ENCODE measurements around the gene MATK.

Gene MATK

GRCh38 chr19:3831601-3832000, 45.4 kb upstream of the MATK start:
- H3K36me3 Mint-ChIP-seq (ENCODE audit: low read depth) = no peaks in the 10 kb centered on the region
- H3K27ac Mint-ChIP-seq = peak overlapping the region; percentile 32
- peaks cover 8% of the 10 kb centered on the region for H3K27me3 Mint-ChIP-seq (ENCODE audit: low read depth, poor library complexity)
- peaks cover 13% of the 10 kb centered on the region for H3K4me1 Mint-ChIP-seq
- TF ChIP-seq CTCF (IDR thresholded peaks at IDR 0.05) = no peak
- no peaks in the 10 kb centered on the region for H3K9me3 Mint-ChIP-seq
- no peak for DNase-seq
- H3K4me3 Mint-ChIP-seq = no peak overlapping the region

- peaks cover 13% of the 10 kb centered on the region for H3K4me1 Mint-ChIP-seq
- H3K27ac Mint-ChIP-seq = peak overlapping the region; percentile 32
- peaks cover 7% of the 10 kb centered on the region for H3K27me3 Mint-ChIP-seq (ENCODE audit: low read depth, poor library complexity)
- H3K36me3 Mint-ChIP-seq (ENCODE audit: low read depth) = no peaks in the 10 kb centered on the region
- TF ChIP-seq CTCF (IDR thresholded peaks at IDR 0.05) = no peak
- H3K9me3 Mint-ChIP-seq = no peaks in the 10 kb centered on the region
- no peak overlapping the region for H3K4me3 Mint-ChIP-seq
- no peak for DNase-seq
These were observed 44.7 kb upstream of the MATK start for GRCh38 chr19:3830621-3831589.

GRCh38 chr19:3827306-3827705, 41.1 kb upstream of the MATK start:
- Mint-ChIP-seq H3K4me3 (no peak overlapping the region), H3K4me1 (peaks cover 23% of the 10 kb centered on the region), H3K9me3 (no peaks in the 10 kb centered on the region), H3K36me3 (ENCODE audit: low read depth) (no peaks in the 10 kb centered on the region), H3K27ac (no peak overlapping the region), H3K27me3 (ENCODE audit: low read depth, poor library complexity) (peaks cover 8% of the 10 kb centered on the region)
- TF ChIP-seq CTCF (IDR thresholded peaks at IDR 0.05) = no peak
- no peak for DNase-seq

- no peak for TF ChIP-seq CTCF (IDR thresholded peaks at IDR 0.05)
- Mint-ChIP-seq H3K36me3 (ENCODE audit: low read depth) (no peaks in the 10 kb centered on the region), H3K4me1 (peaks cover 23% of the 10 kb centered on the region), H3K27me3 (ENCODE audit: low read depth, poor library complexity) (peaks cover 8% of the 10 kb centered on the region), H3K27ac (no peak overlapping the region), H3K9me3 (no peaks in the 10 kb centered on the region), H3K4me3 (no peak overlapping the region)
- no peak for DNase-seq
These were observed 40.0 kb upstream of the MATK start for GRCh38 chr19:3826163-3826562.

- peaks cover 8% of the 10 kb centered on the region for H3K27me3 Mint-ChIP-seq (ENCODE audit: low read depth, poor library complexity)
- no peak overlapping the region for H3K4me3 Mint-ChIP-seq
- TF ChIP-seq CTCF (IDR thresholded peaks at IDR 0.05) = no peak
- peaks cover 16% of the 10 kb centered on the region for H3K4me1 Mint-ChIP-seq
- H3K9me3 Mint-ChIP-seq = no peaks in the 10 kb centered on the region
- DNase-seq = no peak
- no peaks in the 10 kb centered on the region for H3K36me3 Mint-ChIP-seq (ENCODE audit: low read depth)
- no peak overlapping the region for H3K27ac Mint-ChIP-seq
These were observed 39.2 kb upstream of the MATK start for GRCh38 chr19:3825286-3825956.

All from nephron progenitor cell (in vitro differentiated cells).